Measurements from ENCODE around the gene ARHGAP42.
"Not testable (repeated sequence)": the region's sequence is repeated elsewhere in the genome, so short reads cannot be mapped to it uniquely, and the experiment has no call there.

Gene ARHGAP42

GRCh38 chr11:100872951-100873740 is 186.1 kb downstream of the ARHGAP42 start:
- DNase-seq (ENCODE audit: low spot score), result no peak

GRCh38 chr11:100874203-100874602 is 187.1 kb downstream of the ARHGAP42 start:
- no peak for DNase-seq (ENCODE audit: low spot score)

GRCh38 chr11:100875521-100875869 is 188.4 kb downstream of the ARHGAP42 start:
- DNase-seq (ENCODE audit: low spot score), result no peak

- DNase-seq (ENCODE audit: low spot score), result no peak
These were observed 189.9 kb downstream of the ARHGAP42 start for GRCh38 chr11:100876815-100877520.

GRCh38 chr11:100878474-100878873 is 191.4 kb downstream of the ARHGAP42 start:
- DNase-seq (ENCODE audit: low spot score), result no peak

GRCh38 chr11:100882957-100883356 is 195.9 kb downstream of the ARHGAP42 start:
- no peak for DNase-seq (ENCODE audit: low spot score)

- DNase-seq (ENCODE audit: low spot score), result no peak
These were observed 196.7 kb downstream of the ARHGAP42 start for GRCh38 chr11:100883830-100884229.

- no peak for DNase-seq (ENCODE audit: low spot score)
These were observed 200.6 kb downstream of the ARHGAP42 start for GRCh38 chr11:100887659-100888058.

- no peak for DNase-seq (ENCODE audit: low spot score)
These were observed 201.7 kb downstream of the ARHGAP42 start for GRCh38 chr11:100888836-100889235.

GRCh38 chr11:100889758-100890157 is 202.7 kb downstream of the ARHGAP42 start:
- DNase-seq (ENCODE audit: low spot score), result no peak

GRCh38 chr11:100890789-100891188 is 203.7 kb downstream of the ARHGAP42 start:
- no peak for DNase-seq (ENCODE audit: low spot score)

- DNase-seq (ENCODE audit: low spot score), result no peak
These were observed 205.8 kb downstream of the ARHGAP42 start for GRCh38 chr11:100892886-100893285.

- DNase-seq (ENCODE audit: low spot score), result no peak
These were observed 208.4 kb downstream of the ARHGAP42 start for GRCh38 chr11:100895449-100895848.

- not testable (repeated sequence) for DNase-seq (ENCODE audit: low spot score)
These were observed 208.9 kb downstream of the ARHGAP42 start for GRCh38 chr11:100895976-100896375.

- not testable (repeated sequence) for DNase-seq (ENCODE audit: low spot score)
These were observed 214.4 kb downstream of the ARHGAP42 start for GRCh38 chr11:100901471-100901870.

- no peak for DNase-seq (ENCODE audit: low spot score)
These were observed 215.5 kb downstream of the ARHGAP42 start for GRCh38 chr11:100902454-100903141.

- DNase-seq (ENCODE audit: low spot score), result no peak
These were observed 216.2 kb downstream of the ARHGAP42 start for GRCh38 chr11:100903284-100903683.

- DNase-seq (ENCODE audit: low spot score), result no peak
These were observed 218.6 kb downstream of the ARHGAP42 start for GRCh38 chr11:100905684-100906083.

- DNase-seq (ENCODE audit: low spot score), result no peak
These were observed 221.7 kb downstream of the ARHGAP42 start for GRCh38 chr11:100908746-100909145.

- no peak for DNase-seq (ENCODE audit: low spot score)
These were observed 223.7 kb downstream of the ARHGAP42 start for GRCh38 chr11:100910808-100911207.

GRCh38 chr11:100914415-100915110 is 227.5 kb downstream of the ARHGAP42 start:
- DNase-seq (ENCODE audit: low spot score), result no peak

Data from hematopoietic multipotent progenitor cell treated with erythropoietin and hydrocortisone succinate and interleukin-3 and kit ligand, for 15 days (in vitro differentiated cells).